GM21423 (cell line): ENCODE results near the gene IPO11.
"Not testable (repeated sequence)": the region's sequence is repeated elsewhere in the genome, so short reads cannot be mapped to it uniquely, and the experiment has no call there.

ENCODE experiments used
- ATAC-seq: cut with Tn5 transposase; IDR thresholded peaks from one replicate; pipeline ENCODE4 v1.9.1; 2021; ENCODE audit warnings: mild to moderate bottlenecking, moderate library complexity; ENCODE audit not compliant: unreplicated experiment

IPO11 gene

GRCh38 chr5:62594364-62594984 lies 181.9 kb downstream of the IPO11 start:
- ATAC-seq: no peak

- ATAC-seq: no peak
These were observed 183.5 kb downstream of the IPO11 start for GRCh38 chr5:62596096-62596495.

- ATAC-seq: no peak
These were observed 184.1 kb downstream of the IPO11 start for GRCh38 chr5:62596691-62597090.

- no peak for ATAC-seq
These were observed 184.8 kb downstream of the IPO11 start for GRCh38 chr5:62597314-62597713.

- ATAC-seq: no peak
These were observed 188.1 kb downstream of the IPO11 start for GRCh38 chr5:62600560-62601252.

- ATAC-seq: no peak
These were observed 191.4 kb downstream of the IPO11 start for GRCh38 chr5:62603934-62604333.

- ATAC-seq: no peak
These were observed 193.1 kb downstream of the IPO11 start for GRCh38 chr5:62605638-62606037.

- ATAC-seq: no peak
These were observed 194.3 kb downstream of the IPO11 start for GRCh38 chr5:62606878-62607277.

GRCh38 chr5:62607615-62608014 lies 195.1 kb downstream of the IPO11 start:
- ATAC-seq: no peak

- no peak for ATAC-seq
These were observed 196.3 kb downstream of the IPO11 start for GRCh38 chr5:62608529-62609511.

- ATAC-seq: no peak
These were observed 201.8 kb downstream of the IPO11 start for GRCh38 chr5:62614355-62614754.

GRCh38 chr5:62616615-62617277 lies 204.2 kb downstream of the IPO11 start:
- no peak for ATAC-seq

GRCh38 chr5:62617943-62618342 lies 205.4 kb downstream of the IPO11 start:
- ATAC-seq: no peak

GRCh38 chr5:62620761-62621160 lies 208.2 kb downstream of the IPO11 start:
- ATAC-seq: no peak

GRCh38 chr5:62621280-62621679 lies 208.7 kb downstream of the IPO11 start:
- no peak for ATAC-seq

- no peak for ATAC-seq
These were observed 210.7 kb downstream of the IPO11 start for GRCh38 chr5:62623271-62623670.

- not testable (repeated sequence) for ATAC-seq
These were observed 211.9 kb downstream of the IPO11 start for GRCh38 chr5:62624436-62624835.

GRCh38 chr5:62626534-62626933 lies 214.0 kb downstream of the IPO11 start:
- no peak for ATAC-seq

GRCh38 chr5:62627121-62627520 lies 214.6 kb downstream of the IPO11 start:
- ATAC-seq: no peak

GRCh38 chr5:62627901-62628300 lies 215.3 kb downstream of the IPO11 start:
- ATAC-seq: no peak
